Activated CD8-positive, alpha-beta memory T cell treated with anti-CD3 and anti-CD28 coated beads, Interleukin-2, amount 10 ng/mL, durations not matched to agents 7 days and 5 days (primary cell): ENCODE measurements around the gene ASXL1. TPM values are rescaled to one million over a fixed set of nuclear protein-coding genes. Genes with fewer than 3 reads are reported as not detected.
"Not testable (repeated sequence)": the region's sequence is repeated elsewhere in the genome, so short reads cannot be mapped to it uniquely, and the experiment has no call there.

Source experiments
- ATAC-seq: fragments of 150-1000 bp; cut with Tn5 transposase; one replicate; pipeline ENCODE4 v1.10.0; 2021; ENCODE audit warnings: moderate library complexity
- CTCF ChIA-PET: fragments of 350-600 bp; sonication (Branson Sonifier 250); formaldehyde crosslinking; loops from one replicate; lab custom pipeline; 2021; ENCODE audit warnings: antibody characterized with exemption; lab: Charles Lee
- DNase-seq: peaks from one replicate; pipeline ENCODE4 v3.0.0-alpha.2; 2020
- H3K27ac Mint-ChIP-seq: one replicate; pipeline ENCODE4 v1.8.0; 2021; ENCODE audit warnings: mild to moderate bottlenecking, mixed read lengths
- H3K27me3 Mint-ChIP-seq: one replicate; pipeline ENCODE4 v1.8.0; 2021; ENCODE audit warnings: mixed read lengths
- H3K36me3 Mint-ChIP-seq: one replicate; pipeline ENCODE4 v1.8.0; 2021; ENCODE audit warnings: mild to moderate bottlenecking, mixed read lengths
- H3K4me1 Mint-ChIP-seq: one replicate; pipeline ENCODE4 v1.8.0; 2021; ENCODE audit warnings: mixed read lengths
- H3K4me3 Mint-ChIP-seq: one replicate; pipeline ENCODE4 v1.8.0; 2021; ENCODE audit warnings: mild to moderate bottlenecking, moderate library complexity, mixed read lengths
- H3K9me3 Mint-ChIP-seq: one replicate; pipeline ENCODE4 v1.8.0; 2022; ENCODE audit warnings: low read depth, mixed read lengths
- total RNA-seq, 2 experiments: library from RNA; stranded (reverse); gene quantifications; one replicate each; pipeline ENCODE4 v1.2.3, GENCODE V29; 2021

The ASXL1 gene
- total RNA-seq, 2 experiments from 2014 or later, result 134 to 135 TPM

DNA sequence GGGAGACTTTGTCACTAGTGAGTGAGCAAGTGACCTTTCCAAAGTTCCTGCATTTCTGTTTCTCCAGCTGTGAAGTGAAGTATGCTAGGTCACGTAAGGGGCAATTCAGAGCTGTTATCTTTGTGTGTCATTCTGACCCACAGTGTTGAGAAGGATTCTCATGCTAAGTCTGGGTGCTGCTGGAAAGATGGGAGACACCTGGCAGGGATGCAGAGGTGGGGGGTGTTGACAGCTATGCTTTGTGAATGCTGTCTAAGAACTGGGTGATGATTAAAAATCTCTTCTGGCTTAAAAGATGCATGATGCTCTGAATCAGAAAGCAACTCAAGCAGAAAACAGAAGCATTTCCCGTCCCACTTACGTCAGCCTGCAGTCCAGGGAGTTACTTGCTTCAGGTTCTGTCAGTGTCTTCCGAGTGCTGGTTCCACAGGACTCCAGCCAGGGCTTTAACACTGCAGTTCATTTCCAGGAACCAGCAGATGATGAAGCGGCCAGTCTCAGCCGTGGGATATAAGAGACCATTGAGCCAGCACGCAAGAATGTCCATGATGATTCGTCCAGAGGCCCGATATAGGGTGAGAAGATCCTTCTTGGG, 30.9 kb upstream of the ASXL1 start:
- CTCF ChIA-PET, result interaction anchor here (1.5 kb wide), 1 partner anchor 9 kb away, joined by 3 read pairs; no protein-coding TSS in a partner anchor
- Mint-ChIP-seq H3K27ac (no peak overlapping the region), H3K4me3 (no peak overlapping the region), H3K27me3 (no peaks in the 10 kb centered on the region), H3K36me3 (peaks cover 40% of the 10 kb centered on the region), H3K4me1 (peaks cover 22% of the 10 kb centered on the region), H3K9me3 (no peaks in the 10 kb centered on the region)
- ATAC-seq (no peak), DNase-seq (no peak)

DNA sequence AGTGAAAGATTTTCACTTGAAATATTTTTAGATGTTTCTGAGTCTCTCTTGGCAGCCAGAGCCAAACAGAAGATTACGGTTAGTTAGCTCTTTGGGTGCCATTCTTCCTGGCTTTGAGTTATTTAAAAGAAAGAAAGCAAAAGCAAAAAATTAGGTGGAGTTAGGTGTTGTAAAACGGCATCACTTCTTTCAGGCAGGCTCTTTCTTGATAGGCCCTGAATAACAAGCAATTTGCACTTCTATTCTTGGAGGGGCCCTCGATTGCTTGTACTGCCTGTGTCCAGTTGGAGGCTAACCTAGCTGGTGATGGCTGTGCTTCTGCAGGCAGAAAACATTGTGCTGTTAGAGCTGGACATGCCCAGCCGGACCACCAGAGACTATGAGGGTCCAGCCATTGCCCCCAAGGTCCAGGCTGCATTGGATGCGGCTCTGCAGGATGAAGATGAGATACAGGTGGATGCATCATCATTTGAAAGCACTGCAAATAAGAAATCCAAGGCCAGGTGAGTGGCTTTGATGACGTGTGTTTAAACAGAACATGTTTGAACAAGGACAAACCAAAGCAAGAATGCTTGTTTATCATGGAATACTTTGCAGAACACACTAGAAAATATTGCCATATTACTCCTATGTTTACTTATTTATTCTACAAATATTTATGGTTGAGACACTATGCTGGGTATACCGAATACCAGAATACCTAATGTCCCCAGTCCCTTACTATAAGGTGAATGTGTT, 28.1 kb upstream of the ASXL1 start:
- no peak for ATAC-seq
- CTCF ChIA-PET, result interaction anchor here (1.1 kb wide), 1 partner anchor 45 kb away, joined by 3 read pairs; no protein-coding TSS in a partner anchor
- H3K27me3 Mint-ChIP-seq, result no peaks in the 10 kb centered on the region
- H3K9me3 Mint-ChIP-seq, result no peaks in the 10 kb centered on the region
- H3K4me1 Mint-ChIP-seq, result peaks cover 49% of the 10 kb centered on the region
- no peak for DNase-seq
- H3K27ac Mint-ChIP-seq, result no peak overlapping the region
- H3K4me3 Mint-ChIP-seq, result no peak overlapping the region
- peaks cover 45% of the 10 kb centered on the region for H3K36me3 Mint-ChIP-seq

DNA sequence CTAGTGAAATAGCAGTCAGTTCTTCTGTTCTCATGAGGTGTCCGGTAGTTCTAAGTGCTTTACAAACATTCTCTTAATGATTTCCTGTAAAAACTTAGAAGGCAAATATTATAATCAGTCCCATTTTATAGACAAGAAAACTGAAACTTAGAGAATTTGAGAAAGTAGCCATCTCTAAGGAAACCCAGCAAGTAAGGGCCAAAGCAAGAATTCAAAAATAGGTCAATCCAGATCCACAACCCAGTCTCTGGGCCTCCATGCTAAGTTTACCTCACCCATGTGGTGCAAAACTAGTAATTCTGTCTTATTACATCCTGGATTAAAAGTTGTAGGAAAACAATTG, 27.6 kb upstream of the ASXL1 start:
- H3K36me3 Mint-ChIP-seq, result peaks cover 46% of the 10 kb centered on the region
- no peaks in the 10 kb centered on the region for H3K9me3 Mint-ChIP-seq

DNA sequence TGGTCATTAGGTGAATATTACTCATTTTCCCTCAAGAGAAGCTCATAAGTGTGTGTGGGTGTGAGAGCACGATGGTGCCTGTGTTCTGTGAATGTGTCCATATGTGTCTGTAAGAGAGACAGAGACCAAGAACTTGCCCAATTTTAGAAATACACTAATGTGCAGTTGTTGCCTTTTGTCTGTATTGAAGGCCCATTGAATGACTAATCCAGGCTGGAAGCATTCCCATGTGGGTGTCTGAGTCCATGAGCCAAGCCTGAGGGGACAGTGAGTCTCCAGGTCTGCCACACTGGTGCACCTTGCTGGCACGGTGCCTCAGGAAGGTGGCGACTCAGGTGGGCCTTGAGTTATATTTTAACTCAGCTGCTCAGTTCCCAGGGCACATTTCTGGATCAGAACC, 25.5 kb upstream of the ASXL1 start:
- H3K4me3 Mint-ChIP-seq, result peak overlapping the region; percentile 64
- H3K27ac Mint-ChIP-seq, result peak overlapping the region; percentile 99
- H3K27me3 Mint-ChIP-seq, result no peaks in the 10 kb centered on the region
- CTCF ChIA-PET, result interaction anchor here (0.8 to 2.2 kb wide), 7 partner anchors 13 to 83 kb away, joined by 3 to 6 read pairs (median 3); partner anchors contain the start of gene ASXL1
- no peaks in the 10 kb centered on the region for H3K9me3 Mint-ChIP-seq
- H3K4me1 Mint-ChIP-seq, result peaks cover 62% of the 10 kb centered on the region
- DNase-seq (peak; percentile 48), ATAC-seq (no peak)
- H3K36me3 Mint-ChIP-seq, result peaks cover 38% of the 10 kb centered on the region

More for the DNA sequence above, 27.6 kb upstream of the ASXL1 start:
- CTCF ChIA-PET, result no interaction called here
- H3K4me1 Mint-ChIP-seq, result peaks cover 50% of the 10 kb centered on the region
- no peak overlapping the region for H3K27ac Mint-ChIP-seq
- H3K27me3 Mint-ChIP-seq, result no peaks in the 10 kb centered on the region
- DNase-seq, result no peak
- ATAC-seq, result no peak
- no peak overlapping the region for H3K4me3 Mint-ChIP-seq

DNA sequence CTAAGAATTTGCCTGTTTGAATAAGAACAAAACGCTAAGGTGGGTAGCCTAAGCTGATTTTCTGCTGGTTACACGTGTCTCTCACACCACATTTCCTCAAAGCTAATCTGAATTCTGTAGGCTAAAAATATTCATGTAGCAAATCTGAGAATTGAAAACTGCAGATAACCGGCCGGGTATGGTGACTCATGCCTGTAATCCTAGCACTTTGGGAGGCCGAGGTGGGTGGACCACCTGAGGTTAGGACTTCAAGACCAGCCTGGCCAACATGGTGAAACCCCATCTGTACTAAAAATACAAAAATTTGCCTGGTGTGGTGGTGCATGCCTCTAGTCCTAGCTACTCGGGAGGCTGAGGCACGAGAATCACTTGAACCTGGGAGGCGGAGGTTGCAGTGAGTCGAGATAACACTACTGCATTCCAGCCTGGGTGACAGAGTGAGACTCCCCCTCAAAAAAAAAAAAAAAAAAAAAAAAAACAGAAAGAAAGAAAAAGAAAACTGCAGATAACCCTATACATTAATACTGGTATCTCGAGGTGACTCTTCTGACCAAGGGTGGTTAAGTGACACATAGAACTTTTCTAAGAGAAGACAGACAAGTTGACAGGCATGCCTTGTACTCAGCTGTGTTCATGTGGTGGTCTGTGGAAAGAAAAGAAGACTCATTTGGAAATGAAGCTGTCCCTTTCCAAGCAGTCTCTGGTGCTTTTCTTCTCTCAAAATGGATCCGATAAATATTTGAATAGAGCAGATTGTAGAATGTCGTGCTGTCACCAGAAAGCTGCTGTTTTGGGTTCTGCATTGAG, 24.7 kb upstream of the ASXL1 start:
- peak overlapping the region; percentile 64 for H3K4me3 Mint-ChIP-seq
- H3K36me3 Mint-ChIP-seq, result peaks cover 40% of the 10 kb centered on the region
- peaks cover 67% of the 10 kb centered on the region for H3K4me1 Mint-ChIP-seq
- no peaks in the 10 kb centered on the region for H3K9me3 Mint-ChIP-seq
- peak; percentile 82 for ATAC-seq
- peak; percentile 71 for DNase-seq
- H3K27ac Mint-ChIP-seq, result peak overlapping the region; percentile 99
- no peaks in the 10 kb centered on the region for H3K27me3 Mint-ChIP-seq
- CTCF ChIA-PET, result interaction anchor here (0.7 to 2.2 kb wide), 8 partner anchors 9 to 48 kb away, joined by 3 to 6 read pairs (median 5); partner anchors contain the start of gene ASXL1

DNA sequence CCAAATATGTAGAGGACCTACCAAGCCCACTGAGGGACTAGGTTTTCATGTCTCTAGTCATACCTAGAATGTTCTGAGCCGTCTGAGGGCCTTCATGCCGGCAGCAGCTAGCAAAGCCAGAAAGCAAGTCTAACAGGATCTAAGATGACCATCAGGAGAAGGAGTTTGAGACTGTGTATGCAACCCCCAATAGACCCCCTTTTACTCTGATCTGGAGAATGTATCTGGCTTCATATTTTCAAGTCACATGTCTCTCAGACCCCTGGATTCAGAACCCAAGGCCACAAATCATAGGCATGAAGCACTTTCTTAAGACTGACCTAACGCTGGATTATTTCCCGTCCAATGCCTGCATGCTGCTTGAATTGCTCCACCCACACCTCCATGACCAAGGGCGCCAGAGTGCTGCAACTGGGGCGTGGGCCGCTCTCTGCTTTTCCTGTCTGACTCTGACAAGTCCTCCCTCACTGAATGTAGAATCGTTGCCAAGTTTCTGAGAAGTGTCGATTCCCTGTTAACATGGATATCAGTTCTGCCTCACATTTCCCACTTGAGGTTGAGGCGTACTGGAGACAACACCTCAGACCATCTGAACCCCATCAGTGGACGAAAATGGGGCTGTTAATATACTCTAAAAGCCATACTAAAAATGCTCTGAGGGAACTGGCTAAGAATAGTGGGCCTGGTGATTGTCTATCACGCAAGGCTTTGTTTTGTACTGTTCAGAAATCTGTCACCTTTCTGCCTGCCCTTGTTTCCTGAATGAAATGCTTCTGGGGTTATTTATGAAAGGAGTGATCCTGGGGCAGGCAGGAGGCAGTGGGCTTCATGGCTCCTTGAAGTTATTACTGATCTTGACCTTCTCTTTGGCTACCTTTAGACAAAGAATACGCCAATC, 23.9 kb upstream of the ASXL1 start:
- ATAC-seq (peak; percentile 63), DNase-seq (peak; percentile 82)
- Mint-ChIP-seq H3K9me3 (no peaks in the 10 kb centered on the region), H3K27me3 (no peaks in the 10 kb centered on the region), H3K36me3 (peaks cover 38% of the 10 kb centered on the region), H3K27ac (peak overlapping the region; percentile 99), H3K4me1 (peaks cover 66% of the 10 kb centered on the region), H3K4me3 (peak overlapping the region; percentile 64)
- CTCF ChIA-PET, result interaction anchor here (0.7 to 2.0 kb wide), 7 partner anchors 10 to 49 kb away, joined by 3 to 5 read pairs (median 5); no protein-coding TSS in a partner anchor

DNA sequence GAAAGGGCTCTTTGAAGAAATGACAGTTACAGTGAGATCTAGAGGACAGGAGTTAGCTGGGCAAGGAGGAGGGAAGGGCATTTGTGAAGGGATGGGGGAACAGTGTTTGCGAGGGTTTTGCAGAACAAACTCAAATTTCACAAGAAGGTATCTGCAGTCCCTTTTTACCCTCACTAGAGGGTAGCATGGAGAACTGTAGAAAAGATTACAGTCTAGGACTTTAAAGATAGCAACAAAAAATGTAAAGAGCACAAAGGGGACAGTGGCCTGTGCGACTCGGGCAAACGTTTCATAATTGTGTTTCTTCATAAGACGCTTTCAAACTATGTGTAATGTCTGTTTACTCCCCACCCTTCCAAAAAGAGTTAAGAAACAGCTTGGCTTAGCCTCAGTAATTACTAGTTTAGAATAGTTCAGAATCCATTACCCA, 21.2 kb upstream of the ASXL1 start:
- ATAC-seq (no peak), DNase-seq (no peak)
- Mint-ChIP-seq H3K27ac (no peak overlapping the region), H3K9me3 (no peaks in the 10 kb centered on the region), H3K27me3 (no peaks in the 10 kb centered on the region), H3K4me1 (peaks cover 51% of the 10 kb centered on the region), H3K36me3 (peaks cover 13% of the 10 kb centered on the region), H3K4me3 (no peak overlapping the region)
- CTCF ChIA-PET, result interaction anchor here (0.9 to 2.2 kb wide), 8 partner anchors 8 to 52 kb away, joined by 3 to 6 read pairs (median 4); no protein-coding TSS in a partner anchor

DNA sequence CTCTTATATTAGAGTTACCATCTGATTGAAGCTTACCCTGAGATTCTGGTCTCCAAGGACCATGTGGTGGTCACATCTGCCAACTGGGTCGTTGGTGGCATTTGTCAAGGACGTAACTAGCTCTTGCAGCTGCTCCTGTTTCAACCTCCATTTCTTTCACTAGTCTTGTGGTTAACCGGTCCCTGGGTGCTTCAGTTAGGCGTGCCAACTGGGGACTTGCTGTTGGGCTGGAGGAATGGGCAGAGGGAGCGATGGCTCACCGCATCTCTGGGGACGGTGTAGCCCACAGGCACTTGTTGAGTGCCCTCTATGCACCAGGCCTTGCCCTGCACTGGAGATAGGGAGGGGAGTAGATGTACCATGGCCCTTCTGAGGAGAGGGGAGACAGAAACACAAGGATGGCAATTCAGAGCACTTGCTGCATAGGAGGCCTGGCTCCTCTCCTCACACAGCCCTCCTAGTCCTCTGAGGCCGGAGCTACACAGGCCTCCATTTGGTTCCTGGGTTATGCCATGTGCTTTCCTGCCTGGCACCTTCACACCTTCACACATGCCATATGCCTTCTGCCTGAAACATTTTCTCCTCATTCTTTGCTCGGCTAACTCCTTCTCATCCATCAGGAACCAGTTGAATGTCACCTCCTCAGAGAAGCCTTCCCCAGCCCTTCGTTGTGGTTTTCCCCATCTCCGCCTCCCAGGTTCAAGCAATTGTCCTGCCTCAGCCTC, 20.0 kb upstream of the ASXL1 start:
- H3K36me3 Mint-ChIP-seq, result peaks cover 13% of the 10 kb centered on the region
- H3K27me3 Mint-ChIP-seq, result no peaks in the 10 kb centered on the region
- H3K4me1 Mint-ChIP-seq, result peaks cover 45% of the 10 kb centered on the region
- no peak overlapping the region for H3K4me3 Mint-ChIP-seq
- CTCF ChIA-PET, result interaction anchor here (0.7 to 2.2 kb wide), 7 partner anchors 12 to 147 kb away, joined by 3 to 6 read pairs (median 3); no protein-coding TSS in a partner anchor
- H3K9me3 Mint-ChIP-seq, result no peaks in the 10 kb centered on the region
- ATAC-seq (no peak), DNase-seq (no peak)
- no peak overlapping the region for H3K27ac Mint-ChIP-seq

DNA sequence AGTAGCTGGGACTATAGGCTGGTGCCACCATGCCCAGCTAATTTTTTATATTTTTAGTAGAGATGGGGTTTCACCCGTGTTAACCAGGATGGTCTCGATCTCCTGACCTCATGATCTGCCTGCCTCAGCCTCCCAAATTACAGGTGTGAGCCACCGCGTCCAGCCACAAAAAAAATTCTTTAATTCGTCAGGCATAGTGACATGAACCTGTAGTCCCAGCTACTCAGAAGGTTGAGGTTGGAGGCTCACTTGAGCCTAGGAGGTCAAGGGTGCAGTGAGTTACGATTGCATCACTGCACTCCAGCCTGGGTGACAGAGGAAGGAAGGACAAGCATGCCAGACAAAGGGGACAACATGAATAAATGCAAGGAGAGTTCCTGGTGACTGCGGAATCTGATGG, 19.5 kb upstream of the ASXL1 start:
- CTCF ChIA-PET, result interaction anchor here (0.8 to 2.2 kb wide), 5 partner anchors 12 to 314 kb away, joined by 3 to 6 read pairs (median 3); no protein-coding TSS in a partner anchor
- H3K36me3 Mint-ChIP-seq, result peaks cover 13% of the 10 kb centered on the region
- H3K27ac Mint-ChIP-seq, result no peak overlapping the region
- no peak for ATAC-seq
- no peak overlapping the region for H3K4me3 Mint-ChIP-seq
- H3K9me3 Mint-ChIP-seq, result no peaks in the 10 kb centered on the region
- H3K27me3 Mint-ChIP-seq, result no peaks in the 10 kb centered on the region
- peaks cover 40% of the 10 kb centered on the region for H3K4me1 Mint-ChIP-seq
- no peak for DNase-seq

DNA sequence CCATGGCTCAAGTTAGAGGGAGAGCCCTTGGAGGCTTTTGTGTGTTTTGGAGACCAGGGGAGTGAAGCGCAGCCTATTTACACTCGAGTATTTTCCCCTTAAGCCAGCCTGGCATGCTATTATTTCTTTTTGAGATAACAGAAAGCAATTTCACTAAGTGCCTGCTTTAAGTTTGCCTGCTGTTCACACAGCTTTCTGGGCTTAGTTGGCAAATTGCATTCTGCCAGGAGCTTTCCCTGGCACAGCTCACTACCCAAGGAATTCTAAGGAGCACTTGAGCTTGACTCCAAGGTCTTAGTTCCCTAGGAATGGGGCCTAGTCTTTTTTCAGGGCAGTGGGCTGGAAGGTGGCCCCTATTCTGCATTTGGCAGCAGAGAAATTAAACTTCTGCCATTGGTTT, 19.0 kb upstream of the ASXL1 start:
- no peak for DNase-seq
- peaks cover 35% of the 10 kb centered on the region for H3K4me1 Mint-ChIP-seq
- H3K9me3 Mint-ChIP-seq, result no peaks in the 10 kb centered on the region
- no peak overlapping the region for H3K4me3 Mint-ChIP-seq
- H3K36me3 Mint-ChIP-seq, result peaks cover 13% of the 10 kb centered on the region
- H3K27ac Mint-ChIP-seq, result no peak overlapping the region
- no peak for ATAC-seq
- no peaks in the 10 kb centered on the region for H3K27me3 Mint-ChIP-seq
- CTCF ChIA-PET, result interaction anchor here (0.8 to 1.0 kb wide), 2 partner anchors 15 to 314 kb away, joined by 3 read pairs; no protein-coding TSS in a partner anchor

DNA sequence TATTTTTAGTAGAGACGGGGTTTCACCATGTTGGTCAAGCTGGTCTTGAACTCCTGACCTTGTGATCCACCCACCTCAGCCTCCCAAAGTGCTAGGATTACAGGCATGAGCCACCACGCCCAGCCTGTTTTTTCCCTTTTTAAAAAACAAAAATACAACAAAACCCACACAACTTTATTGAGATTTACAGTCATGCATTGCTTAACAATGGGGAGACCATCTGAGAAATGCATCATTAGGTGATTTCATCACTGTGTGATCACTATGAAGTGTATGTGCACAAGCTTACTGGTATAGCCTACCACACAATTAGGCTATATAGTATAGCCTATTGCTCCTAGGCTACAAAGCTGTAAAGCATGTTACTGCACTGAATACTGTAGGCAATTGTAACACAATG, 17.1 kb upstream of the ASXL1 start:
- not testable (repeated sequence) for H3K27me3 Mint-ChIP-seq, H3K4me3 Mint-ChIP-seq, H3K9me3 Mint-ChIP-seq, ATAC-seq, H3K36me3 Mint-ChIP-seq, DNase-seq, H3K27ac Mint-ChIP-seq
- peaks cover 23% of the 10 kb centered on the region for H3K4me1 Mint-ChIP-seq
- CTCF ChIA-PET, result interaction anchor here (1.7 kb wide), 1 partner anchor 10 kb away, joined by 3 read pairs; no protein-coding TSS in a partner anchor

DNA sequence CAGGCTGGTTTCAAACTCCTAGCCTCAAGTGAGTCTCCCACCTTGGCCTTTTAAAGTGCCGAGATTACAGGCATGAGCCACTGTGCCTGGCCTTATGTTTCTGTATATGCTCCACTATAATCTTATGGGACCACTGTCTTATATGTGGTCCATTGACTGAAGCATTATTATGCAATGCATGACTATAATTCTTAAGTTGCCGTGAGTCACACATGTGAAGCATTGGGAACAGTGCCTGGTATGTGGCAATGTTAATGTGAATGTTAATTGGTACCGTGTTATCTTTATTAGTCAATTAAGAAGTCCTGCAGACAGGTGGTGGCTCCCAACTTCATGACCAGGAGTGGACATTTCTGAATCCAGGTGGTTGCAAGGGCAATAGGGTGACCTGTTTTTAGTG, 14.7 kb upstream of the ASXL1 start:
- H3K4me1 Mint-ChIP-seq, result peaks cover 8% of the 10 kb centered on the region
- H3K27ac Mint-ChIP-seq, result no peak overlapping the region
- no peak for ATAC-seq
- no peak overlapping the region for H3K4me3 Mint-ChIP-seq
- CTCF ChIA-PET, result no interaction called here
- H3K9me3 Mint-ChIP-seq, result no peaks in the 10 kb centered on the region
- no peaks in the 10 kb centered on the region for H3K27me3 Mint-ChIP-seq
- DNase-seq, result no peak
- H3K36me3 Mint-ChIP-seq, result peaks cover 3% of the 10 kb centered on the region
